Neural cell (in vitro differentiated cells): ENCODE data around the gene ZNHIT2.

Source experiments
- EZH2 ChIP-seq: fragments of 200-600, 300-800 bp; shearing (Covaris generic), sonication (generic); IDR thresholded peaks from 2 replicates; pipeline ENCODE4 v1.6.1; 2014; ENCODE audit warnings: antibody characterized with exemption, low read length, borderline replicate concordance, mild to moderate bottlenecking; ENCODE audit not compliant: insufficient read depth, poor library complexity, severe bottlenecking
- POLR2AphosphoS5 ChIP-seq: IDR thresholded peaks from 2 replicates; pipeline ENCODE4 v1.6.1; 2012
- RAD21 ChIP-seq: fragments of 450-650 bp; conservative IDR thresholded peaks from 2 replicates; pipeline ENCODE4 v1.6.1; 2014; ENCODE audit warnings: antibody characterized with exemption, mild to moderate bottlenecking, moderate library complexity
- SMC3 ChIP-seq: fragments of 450-650 bp; conservative IDR thresholded peaks from 2 replicates; pipeline ENCODE4 v1.6.1; 2014; ENCODE audit warnings: antibody characterized with exemption, mild to moderate bottlenecking, moderate library complexity; ENCODE audit not compliant: poor library complexity
- TAF1 ChIP-seq: IDR thresholded peaks from 2 replicates; pipeline ENCODE4 v1.6.1; 2012; ENCODE audit warnings: low read depth
- TF ChIP-seq, protein P1 (sequence below): fragments of 450-650 bp; IDR thresholded peaks from 2 replicates; pipeline ENCODE4 v1.5.1; 2014; ENCODE audit warnings: antibody characterized with exemption, mild to moderate bottlenecking, moderate library complexity; ENCODE audit not compliant: poor library complexity, severe bottlenecking
- TF ChIP-seq, protein P2 (sequence below): IDR thresholded peaks from 2 replicates; pipeline ENCODE4 v1.6.1; 2012; ENCODE audit warnings: borderline replicate concordance

DNA sequence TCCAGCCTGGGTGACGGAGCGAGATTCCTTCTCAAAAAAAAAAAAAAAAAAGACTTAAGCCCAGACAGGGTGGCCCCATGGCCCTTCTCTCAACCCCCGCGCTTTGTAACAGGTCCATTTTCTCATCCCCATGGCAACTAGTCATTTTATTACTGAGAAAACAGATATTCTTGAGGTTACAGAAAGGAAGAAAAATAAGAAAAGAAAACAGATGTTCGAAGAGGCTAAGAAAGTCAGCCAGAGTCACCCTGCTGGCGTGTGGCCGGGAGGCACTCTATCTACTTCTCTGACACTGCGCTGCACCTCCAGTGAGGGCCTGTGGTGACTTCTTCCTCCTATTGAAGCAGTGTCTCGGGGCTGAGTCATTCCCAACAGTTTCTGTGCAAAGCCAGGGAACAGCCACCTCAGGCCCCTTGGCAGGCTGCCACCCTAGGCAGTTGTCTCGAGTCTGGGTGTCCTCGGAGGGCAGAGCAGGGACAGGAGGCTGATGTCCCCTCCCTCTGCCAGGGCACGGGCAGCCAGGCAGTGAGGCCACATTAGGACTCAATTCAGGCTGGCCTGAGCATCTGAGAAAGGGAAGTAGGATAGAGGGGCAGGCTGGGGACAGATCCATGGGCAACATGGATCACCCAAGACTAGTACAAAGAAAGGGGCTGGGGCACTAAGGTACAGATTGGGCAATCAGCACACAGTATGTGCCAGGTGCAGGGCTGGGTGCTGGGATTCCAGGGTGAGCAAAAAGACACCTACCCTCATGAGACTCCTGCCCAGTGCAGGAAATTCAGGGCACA is 33.2 kb upstream of the ZNHIT2 start:
- TF ChIP-seq, protein P1, sequence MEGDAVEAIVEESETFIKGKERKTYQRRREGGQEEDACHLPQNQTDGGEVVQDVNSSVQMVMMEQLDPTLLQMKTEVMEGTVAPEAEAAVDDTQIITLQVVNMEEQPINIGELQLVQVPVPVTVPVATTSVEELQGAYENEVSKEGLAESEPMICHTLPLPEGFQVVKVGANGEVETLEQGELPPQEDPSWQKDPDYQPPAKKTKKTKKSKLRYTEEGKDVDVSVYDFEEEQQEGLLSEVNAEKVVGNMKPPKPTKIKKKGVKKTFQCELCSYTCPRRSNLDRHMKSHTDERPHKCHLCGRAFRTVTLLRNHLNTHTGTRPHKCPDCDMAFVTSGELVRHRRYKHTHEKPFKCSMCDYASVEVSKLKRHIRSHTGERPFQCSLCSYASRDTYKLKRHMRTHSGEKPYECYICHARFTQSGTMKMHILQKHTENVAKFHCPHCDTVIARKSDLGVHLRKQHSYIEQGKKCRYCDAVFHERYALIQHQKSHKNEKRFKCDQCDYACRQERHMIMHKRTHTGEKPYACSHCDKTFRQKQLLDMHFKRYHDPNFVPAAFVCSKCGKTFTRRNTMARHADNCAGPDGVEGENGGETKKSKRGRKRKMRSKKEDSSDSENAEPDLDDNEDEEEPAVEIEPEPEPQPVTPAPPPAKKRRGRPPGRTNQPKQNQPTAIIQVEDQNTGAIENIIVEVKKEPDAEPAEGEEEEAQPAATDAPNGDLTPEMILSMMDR = no peak
- TF ChIP-seq, protein P2, sequence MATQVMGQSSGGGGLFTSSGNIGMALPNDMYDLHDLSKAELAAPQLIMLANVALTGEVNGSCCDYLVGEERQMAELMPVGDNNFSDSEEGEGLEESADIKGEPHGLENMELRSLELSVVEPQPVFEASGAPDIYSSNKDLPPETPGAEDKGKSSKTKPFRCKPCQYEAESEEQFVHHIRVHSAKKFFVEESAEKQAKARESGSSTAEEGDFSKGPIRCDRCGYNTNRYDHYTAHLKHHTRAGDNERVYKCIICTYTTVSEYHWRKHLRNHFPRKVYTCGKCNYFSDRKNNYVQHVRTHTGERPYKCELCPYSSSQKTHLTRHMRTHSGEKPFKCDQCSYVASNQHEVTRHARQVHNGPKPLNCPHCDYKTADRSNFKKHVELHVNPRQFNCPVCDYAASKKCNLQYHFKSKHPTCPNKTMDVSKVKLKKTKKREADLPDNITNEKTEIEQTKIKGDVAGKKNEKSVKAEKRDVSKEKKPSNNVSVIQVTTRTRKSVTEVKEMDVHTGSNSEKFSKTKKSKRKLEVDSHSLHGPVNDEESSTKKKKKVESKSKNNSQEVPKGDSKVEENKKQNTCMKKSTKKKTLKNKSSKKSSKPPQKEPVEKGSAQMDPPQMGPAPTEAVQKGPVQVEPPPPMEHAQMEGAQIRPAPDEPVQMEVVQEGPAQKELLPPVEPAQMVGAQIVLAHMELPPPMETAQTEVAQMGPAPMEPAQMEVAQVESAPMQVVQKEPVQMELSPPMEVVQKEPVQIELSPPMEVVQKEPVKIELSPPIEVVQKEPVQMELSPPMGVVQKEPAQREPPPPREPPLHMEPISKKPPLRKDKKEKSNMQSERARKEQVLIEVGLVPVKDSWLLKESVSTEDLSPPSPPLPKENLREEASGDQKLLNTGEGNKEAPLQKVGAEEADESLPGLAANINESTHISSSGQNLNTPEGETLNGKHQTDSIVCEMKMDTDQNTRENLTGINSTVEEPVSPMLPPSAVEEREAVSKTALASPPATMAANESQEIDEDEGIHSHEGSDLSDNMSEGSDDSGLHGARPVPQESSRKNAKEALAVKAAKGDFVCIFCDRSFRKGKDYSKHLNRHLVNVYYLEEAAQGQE = no peak
- TF ChIP-seq RAD21 (no peak), EZH2 (no peak), TAF1 (no peak), POLR2AphosphoS5 (no peak), SMC3 (no peak)
